Measurements from ENCODE around the gene ZG16B. TPM values are rescaled to one million over a fixed set of nuclear protein-coding genes. Genes with fewer than 3 reads are reported as not detected.

ZG16B gene
- total RNA-seq, 2 donors from 2014 or later: 37.1 to 268 TPM

- no peaks in the 10 kb centered on the region for H3K36me3 ChIP-seq
- no peaks in the 10 kb centered on the region for H3K4me1 ChIP-seq (replicated peaks)
- no peaks in the 10 kb centered on the region for H3K27me3 ChIP-seq (replicated peaks; ENCODE audit: insufficient read depth)
- TF ChIP-seq POLR2AphosphoS5 (IDR thresholded peaks at IDR 0.05): no peak
- TF ChIP-seq CTCF (IDR thresholded peaks at IDR 0.05): no peak
- no peak for TF ChIP-seq POLR2A (IDR thresholded peaks at IDR 0.05)
- no peak overlapping the region for H3K27ac ChIP-seq
- no peak for DNase-seq (ENCODE audit: low spot score)
- WGBS: 46% methylated on average over 7 of the region's 7 CpGs
- H3K9me3 ChIP-seq: no peaks in the 10 kb centered on the region
- intact Hi-C loops (cut with DNase I): no loop called here
- H3K4me3 ChIP-seq: no peak overlapping the region
These were observed 42.1 kb upstream of the ZG16B start for GRCh38 chr16:2787961-2788360.

GRCh38 chr16:2790631-2791030 lies 39.5 kb upstream of the ZG16B start:
- H3K9me3 ChIP-seq: no peaks in the 10 kb centered on the region
- TF ChIP-seq POLR2A (IDR thresholded peaks at IDR 0.05): no peak
- no peak for TF ChIP-seq POLR2AphosphoS5 (IDR thresholded peaks at IDR 0.05)
- no peak for TF ChIP-seq CTCF (IDR thresholded peaks at IDR 0.05)
- no peaks in the 10 kb centered on the region for H3K27me3 ChIP-seq (replicated peaks; ENCODE audit: insufficient read depth)
- H3K36me3 ChIP-seq: no peaks in the 10 kb centered on the region
- no peaks in the 10 kb centered on the region for H3K4me1 ChIP-seq (replicated peaks)
- no peak overlapping the region for H3K27ac ChIP-seq
- 98% methylated on average over 5 of the region's 5 CpGs for WGBS
- no peak for DNase-seq (ENCODE audit: low spot score)
- intact Hi-C loops (cut with DNase I): no loop called here
- H3K4me3 ChIP-seq: no peak overlapping the region

- H3K36me3 ChIP-seq: no peaks in the 10 kb centered on the region
- intact Hi-C loops (cut with DNase I): no loop called here
- no peak for DNase-seq (ENCODE audit: low spot score)
- no peaks in the 10 kb centered on the region for H3K9me3 ChIP-seq
- no peaks in the 10 kb centered on the region for H3K27me3 ChIP-seq (replicated peaks; ENCODE audit: insufficient read depth)
- no peaks in the 10 kb centered on the region for H3K4me1 ChIP-seq (replicated peaks)
- WGBS: 66% methylated on average over 8 of the region's 8 CpGs
- TF ChIP-seq POLR2AphosphoS5 (IDR thresholded peaks at IDR 0.05) (no peak), CTCF (IDR thresholded peaks at IDR 0.05) (no peak), POLR2A (IDR thresholded peaks at IDR 0.05) (no peak)
- H3K27ac ChIP-seq: no peak overlapping the region
- H3K4me3 ChIP-seq: no peak overlapping the region
These were observed 38.9 kb upstream of the ZG16B start for GRCh38 chr16:2791174-2791573.

DNA sequence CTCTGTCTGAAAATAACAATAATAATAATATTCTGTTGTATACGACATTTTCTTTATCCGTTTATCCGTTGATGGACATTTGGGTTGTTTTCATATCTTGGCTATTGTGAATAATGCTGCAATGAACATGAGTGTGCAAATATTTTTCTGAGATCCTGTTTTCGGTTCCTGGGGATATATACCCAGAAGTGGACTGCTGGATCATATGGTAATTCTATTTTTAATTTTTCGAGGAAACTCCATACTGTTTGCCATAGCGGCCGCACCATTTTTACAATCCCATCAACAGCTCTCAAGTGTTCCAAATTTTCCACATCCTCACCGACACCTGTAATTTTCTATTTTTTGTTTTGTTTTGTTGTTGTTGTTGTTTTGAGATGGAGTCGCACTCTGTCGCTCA lies 37.2 kb upstream of the ZG16B start:
- Histone ChIP-seq H3K27ac (no peak overlapping the region), H3K4me3 (no peak overlapping the region), H3K27me3 (replicated peaks; ENCODE audit: insufficient read depth) (no peaks in the 10 kb centered on the region), H3K36me3 (no peaks in the 10 kb centered on the region), H3K9me3 (no peaks in the 10 kb centered on the region), H3K4me1 (replicated peaks) (no peaks in the 10 kb centered on the region)
- intact Hi-C loops (cut with DNase I): no loop called here
- no peak for TF ChIP-seq CTCF (IDR thresholded peaks at IDR 0.05)
- no peak for TF ChIP-seq POLR2A (IDR thresholded peaks at IDR 0.05)
- no peak for TF ChIP-seq POLR2AphosphoS5 (IDR thresholded peaks at IDR 0.05)
- DNase-seq (ENCODE audit: low spot score): no peak
- 87% methylated on average over 10 of the region's 10 CpGs for WGBS

DNA sequence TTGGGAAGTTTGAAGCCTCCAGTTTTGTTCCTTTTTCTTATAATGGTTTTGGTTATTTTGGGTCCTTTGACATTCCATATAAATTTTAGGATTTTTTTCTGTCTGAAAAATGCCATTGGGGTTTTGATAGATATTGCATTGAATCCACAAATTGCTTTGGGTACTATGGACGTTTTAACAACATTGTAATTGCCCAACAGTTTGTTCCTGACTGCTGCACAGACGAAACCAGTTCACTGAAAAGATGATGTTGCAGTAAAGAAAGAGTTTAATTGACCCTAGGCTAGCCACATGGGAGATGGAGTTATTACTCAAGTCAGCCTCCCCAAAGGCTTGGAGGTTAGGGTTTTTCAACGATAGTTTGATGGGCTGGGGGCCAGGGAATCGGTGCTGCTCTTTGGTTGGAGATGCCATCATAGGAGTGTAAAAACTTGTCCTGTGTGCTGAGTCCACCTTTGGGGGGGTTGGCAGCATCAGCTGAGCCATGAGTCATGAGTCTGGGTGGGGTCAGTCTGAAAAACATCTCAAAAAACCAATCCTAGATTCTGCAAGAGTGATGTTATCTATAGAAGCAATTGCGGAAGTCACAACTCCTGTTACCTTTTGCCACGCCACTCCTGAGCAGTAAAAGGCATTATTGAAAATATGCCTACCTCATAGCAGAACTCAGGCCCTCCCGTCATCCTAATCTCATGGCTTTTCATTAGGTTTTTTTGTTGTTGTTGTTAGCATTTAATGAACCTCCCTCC lies 34.5 kb upstream of the ZG16B start:
- intact Hi-C loops (cut with DNase I): no loop called here
- Histone ChIP-seq H3K27ac (no peak overlapping the region), H3K4me1 (replicated peaks) (no peaks in the 10 kb centered on the region), H3K4me3 (no peak overlapping the region), H3K36me3 (no peaks in the 10 kb centered on the region), H3K27me3 (replicated peaks; ENCODE audit: insufficient read depth) (no peaks in the 10 kb centered on the region), H3K9me3 (no peaks in the 10 kb centered on the region)
- 58% methylated on average over 7 of the region's 7 CpGs for WGBS
- TF ChIP-seq POLR2AphosphoS5 (IDR thresholded peaks at IDR 0.05) (no peak), CTCF (IDR thresholded peaks at IDR 0.05) (no peak), POLR2A (IDR thresholded peaks at IDR 0.05) (no peak)
- no peak for DNase-seq (ENCODE audit: low spot score)

Measured in prostate gland (tissue), 2 donors.